HepG2 (cell line): Measurements from ENCODE around the gene ATP4A. TPM values are rescaled to one million over a fixed set of nuclear protein-coding genes. Genes with fewer than 3 reads are reported as not detected.

Source experiments
- CREB1 ChIP-seq, 2 experiments: fragments of 450-650 bp in 1 of 2; IDR thresholded peaks; 2 replicates each; pipeline ENCODE4 v1.6.1; 2016 to 2017; ENCODE audit warnings: control low read depth in 1 of 2, mild to moderate bottlenecking in 1 of 2, missing compliant biosample characterization in 1 of 2, missing genetic modification characterization in 1 of 2
- DNMT1 ChIP-seq: sonication (generic); formaldehyde crosslinking; IDR thresholded peaks from 2 replicates; pipeline ENCODE4 v1.5.1; 2020; ENCODE audit warnings: mild to moderate bottlenecking, missing genetic modification reagents
- ELF1 ChIP-seq: sonication (generic); formaldehyde crosslinking; IDR thresholded peaks from 2 replicates; pipeline ENCODE4 v1.4.0; 2020; ENCODE audit warnings: missing genetic modification reagents
- GZF1 ChIP-seq: sonication (generic); formaldehyde crosslinking; IDR thresholded peaks from 2 replicates; pipeline ENCODE4 v1.5.1; 2020; ENCODE audit warnings: mild to moderate bottlenecking, missing genetic modification reagents
- HBP1 ChIP-seq: IDR thresholded peaks from 2 replicates; pipeline ENCODE4 v1.6.1; 2016; ENCODE audit warnings: low read depth, control low read depth
- JDP2 ChIP-seq: sonication (generic); formaldehyde crosslinking; IDR thresholded peaks from 2 replicates; pipeline ENCODE4 v1.8.1; 2022; ENCODE audit warnings: missing genetic modification reagents, borderline replicate concordance
- LCORL ChIP-seq, 2 experiments: fragments of 450-650 bp in 1 of 2; sonication (generic) in 1 of 2; formaldehyde crosslinking in 1 of 2; IDR thresholded peaks; 2 replicates each; pipeline versions ENCODE4 v1.5.0 to v1.6.1; 2017 to 2020; ENCODE audit warnings: antibody characterized with exemption in 1 of 2, missing genetic modification reagents in 1 of 2
- MXD4 ChIP-seq: IDR thresholded peaks from 2 replicates; pipeline ENCODE4 v1.6.1; 2016; ENCODE audit warnings: mild to moderate bottlenecking, missing biosample characterization, missing genetic modification reagents
- MYNN ChIP-seq: sonication (generic); formaldehyde crosslinking; IDR thresholded peaks from 2 replicates; pipeline ENCODE4 v1.4.0; 2020; ENCODE audit warnings: mild to moderate bottlenecking, low read depth, missing genetic modification reagents
- RAD21 ChIP-seq: fragments of 450-650 bp; formaldehyde crosslinking; IDR thresholded peaks from 2 replicates; pipeline ENCODE4 v1.5.0; 2020; ENCODE audit warnings: mild to moderate bottlenecking
- SALL1 ChIP-seq: sonication (generic); formaldehyde crosslinking; IDR thresholded peaks from 2 replicates; pipeline ENCODE4 v1.8.0; 2022; ENCODE audit warnings: mild to moderate bottlenecking, missing genetic modification reagents
- SMAD3 ChIP-seq: sonication (generic); formaldehyde crosslinking; IDR thresholded peaks from 2 replicates; pipeline ENCODE4 v1.4.0; 2020; ENCODE audit warnings: missing genetic modification reagents
- ZHX2 ChIP-seq, 2 experiments: sonication (generic) in 1 of 2; formaldehyde crosslinking in 1 of 2; IDR thresholded peaks; 2 replicates each; pipeline versions ENCODE4 v1.6.1 to v1.9.0; 2014 to 2022; ENCODE audit warnings: antibody characterized with exemption in 1 of 2, borderline replicate concordance in 1 of 2, inconsistent platforms in 1 of 2, low read depth in 1 of 2, missing genetic modification reagents in 1 of 2
- ZNF143 ChIP-seq: sonication (generic); formaldehyde crosslinking; IDR thresholded peaks from 2 replicates; pipeline ENCODE4 v1.4.0; 2020; ENCODE audit warnings: missing genetic modification reagents
- ZNF317 ChIP-seq: sonication (generic); formaldehyde crosslinking; IDR thresholded peaks from 2 replicates; pipeline ENCODE4 v1.5.0; 2020; ENCODE audit warnings: mild to moderate bottlenecking, missing genetic modification reagents
- ZNF501 ChIP-seq: sonication (generic); formaldehyde crosslinking; IDR thresholded peaks from 2 replicates; pipeline ENCODE4 v1.5.1; 2020; ENCODE audit warnings: mild to moderate bottlenecking, moderate library complexity, missing genetic modification reagents
- polyA plus RNA-seq, 8 experiments: library from polyadenylated mRNA; depleted of rRNA in 3 of 8; stranded (reverse) in 7 of 8; unstranded in 1 of 8; fragments of >200 nt; fragmentation: Illumina TruSeq in 4 of 8; extraction: Trizol in 4 of 8; gene quantifications; 2 replicates each; pipeline versions ENCODE4 v1.2.1 to v1.2.3, GENCODE V29; 2011 to 2016; ENCODE audit warnings: low read depth in 4 of 8, missing spikeins in 1 of 8, mixed read lengths in 1 of 8; ENCODE audit not compliant: insufficient read depth in 1 of 8
- total RNA-seq, 5 experiments: library from RNA; depleted of rRNA; stranded (reverse); fragments of >200 nt; fragmentation: Illumina TruSeq; extraction: Trizol; gene quantifications; 2 replicates each; pipeline ENCODE4 v1.2.3, GENCODE V29; 2016; ENCODE audit warnings: low read depth in 1 of 5
- TF ChIP-seq, protein P1 (sequence below): sonication (generic); formaldehyde crosslinking; IDR thresholded peaks from 2 replicates; pipeline ENCODE4 v1.5.0; 2020; ENCODE audit warnings: mild to moderate bottlenecking, missing genetic modification reagents

Gene ATP4A
- total and polyA plus RNA-seq, 2 of the 13 experiments (the other 11 are each of a cell fraction or from before 2014, with no cell fraction given): 0.08 to 0.11 TPM

GRCh38 chr19:35612559-35613321, 49.3 kb upstream of the ATP4A start, which contains the start of gene HAUS5 (continued):
- peak; percentile 93 for TF ChIP-seq HBP1 (CRISPR knock-in tag)
- TF ChIP-seq, protein P1, sequence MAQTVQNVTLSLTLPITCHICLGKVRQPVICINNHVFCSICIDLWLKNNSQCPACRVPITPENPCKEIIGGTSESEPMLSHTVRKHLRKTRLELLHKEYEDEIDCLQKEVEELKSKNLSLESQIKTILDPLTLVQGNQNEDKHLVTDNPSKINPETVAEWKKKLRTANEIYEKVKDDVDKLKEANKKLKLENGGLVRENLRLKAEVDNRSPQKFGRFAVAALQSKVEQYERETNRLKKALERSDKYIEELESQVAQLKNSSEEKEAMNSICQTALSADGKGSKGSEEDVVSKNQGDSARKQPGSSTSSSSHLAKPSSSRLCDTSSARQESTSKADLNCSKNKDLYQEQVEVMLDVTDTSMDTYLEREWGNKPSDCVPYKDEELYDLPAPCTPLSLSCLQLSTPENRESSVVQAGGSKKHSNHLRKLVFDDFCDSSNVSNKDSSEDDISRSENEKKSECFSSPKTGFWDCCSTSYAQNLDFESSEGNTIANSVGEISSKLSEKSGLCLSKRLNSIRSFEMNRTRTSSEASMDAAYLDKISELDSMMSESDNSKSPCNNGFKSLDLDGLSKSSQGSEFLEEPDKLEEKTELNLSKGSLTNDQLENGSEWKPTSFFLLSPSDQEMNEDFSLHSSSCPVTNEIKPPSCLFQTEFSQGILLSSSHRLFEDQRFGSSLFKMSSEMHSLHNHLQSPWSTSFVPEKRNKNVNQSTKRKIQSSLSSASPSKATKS (CRISPR knock-in tag): no peak
- peak; percentile 79 for TF ChIP-seq ZNF501 (CRISPR knock-in tag)
- peak; percentile 69 for TF ChIP-seq SALL1
- peak; percentile 56; the same call in 1 of the 2 replicates for TF ChIP-seq ZNF317
- TF ChIP-seq ZHX2 (IDR thresholded peaks at IDR 0.05; ENCODE audit: low read depth): peak; percentile 96
- TF ChIP-seq ZHX2 (CRISPR knock-in tag; IDR thresholded peaks at IDR 0.05; ENCODE audit: borderline replicate concordance): no peak
- peak; percentile 66; the same call in 1 of the 2 replicates for TF ChIP-seq ELF1 (CRISPR knock-in tag)
- TF ChIP-seq RAD21 (CRISPR knock-in tag): peak; percentile 41; the same call in 1 of the 2 replicates
- no peak for TF ChIP-seq MYNN (CRISPR knock-in tag)
- TF ChIP-seq JDP2: no peak
- peak; percentile 100 for TF ChIP-seq CREB1 (IDR thresholded peaks at IDR 0.05)
- peak; percentile 100 for TF ChIP-seq CREB1 (CRISPR knock-in tag; IDR thresholded peaks at IDR 0.05)
- no peak for TF ChIP-seq GZF1 (CRISPR knock-in tag)
- TF ChIP-seq DNMT1 (CRISPR knock-in tag): 0 out of 2 replicates have a peak, but pooled peaks have one; percentile 56
- peak; percentile 68; the same call in 1 of the 2 replicates for TF ChIP-seq MXD4
- peak; percentile 69 for TF ChIP-seq ZNF143 (CRISPR knock-in tag)
- TF ChIP-seq LCORL (IDR thresholded peaks at IDR 0.05): no peak
- peak; percentile 54 for TF ChIP-seq LCORL (CRISPR knock-in tag; IDR thresholded peaks at IDR 0.05)
- TF ChIP-seq SMAD3 (CRISPR knock-in tag): 0 out of 2 replicates have a peak, but pooled peaks have one; percentile 30
